Sigmoid colon (tissue), 7 donors: ENCODE results near the gene SEC16B. TPM values are rescaled to one million over a fixed set of nuclear protein-coding genes. Genes with fewer than 3 reads are reported as not detected.

ENCODE experiments used
- DNase-seq: peaks from one replicate; pipeline ENCODE4 v3.0.0-alpha.2; 2019
- H3K27ac ChIP-seq, 4 donors: fragments of 200-600 bp; sonication (generic); one replicate each; pipeline ENCODE4 v1.5.1; 2016 to 2019; ENCODE audit warnings: mild to moderate bottlenecking in 1 of 4
- H3K27me3 ChIP-seq, 3 donors: fragments of 200-600 bp; sonication (generic); one replicate each; pipeline ENCODE4 v1.5.1; 2019; ENCODE audit warnings: mild to moderate bottlenecking in 1 of 3
- H3K36me3 ChIP-seq, 4 donors: fragments of 200-600 bp; sonication (generic); one replicate each; pipeline ENCODE4 v1.5.1; 2016 to 2019
- H3K4me1 ChIP-seq, 4 donors: fragments of 200-600 bp; sonication (generic); one replicate each; pipeline ENCODE4 v1.5.1; 2017 to 2019
- H3K4me3 ChIP-seq, 4 donors: fragments of 200-600 bp; sonication (generic); one replicate each; pipeline ENCODE4 v1.5.1; 2017 to 2019; ENCODE audit warnings: mild to moderate bottlenecking in 2 of 4, moderate library complexity in 1 of 4
- H3K9me3 ChIP-seq, 4 donors: fragments of 200-600 bp in 3 of 4; sonication (generic) in 3 of 4; one replicate each; pipeline versions ENCODE4 v1.5.1 to v1.6.1; 2013 to 2019
- EP300 ChIP-seq, 4 donors: sonication (generic); formaldehyde crosslinking; IDR thresholded peaks; one replicate each; pipeline ENCODE4 v1.6.1; 2017; ENCODE audit warnings: antibody characterized with exemption in 4 of 4
- POLR2A ChIP-seq, 2 donors: fragments of 450-650 bp; IDR thresholded peaks; one replicate each; pipeline ENCODE4 v1.6.1; 2016; ENCODE audit warnings: antibody characterized with exemption in 2 of 2, mild to moderate bottlenecking in 2 of 2, moderate library complexity in 2 of 2
- POLR2AphosphoS5 ChIP-seq, 4 donors: sonication (generic); formaldehyde crosslinking; IDR thresholded peaks; one replicate each; pipeline ENCODE4 v1.6.1; 2017; ENCODE audit warnings: antibody characterized with exemption in 4 of 4
- WGBS, 2 donors: extraction: QIAGEN DNeasy Blood & Tissue Kit; methylation state at CpG; one replicate each; pipeline ENCODE4 v1.1.7; 2013; 5-methylcytosine and 5-hydroxymethylcytosine counted together
- intact Hi-C: fragments of 100-400 bp; cut with DNase I; formaldehyde crosslinking; loops from one replicate; pipeline ENCODE4 v1.15.1; 2023
- polyA plus RNA-seq, 3 donors: library from polyadenylated mRNA; stranded (reverse); fragments of 200-250 nt; gene quantifications; one replicate each; pipeline ENCODE4 v1.2.3, GENCODE V29; 2013
- total RNA-seq, 4 donors: library from RNA; depleted of rRNA; stranded (reverse); fragments of >200 nt; gene quantifications; one replicate each; pipeline ENCODE4 v1.1.0, GENCODE V29; 2016
- TF ChIP-seq, protein P1 (sequence below), 4 experiments: fragments of 450-650 bp in 3 of 4; fragments of 200-600 bp in 1 of 4; IDR thresholded peaks; one replicate each; pipeline ENCODE4 v1.5.1; 2016 to 2019; ENCODE audit warnings: antibody characterized with exemption in 4 of 4, mild to moderate bottlenecking in 3 of 4, moderate library complexity in 2 of 4
- donor health status: healthy with polysubstance abuse.
- donor health status: Bipolar disorder and iron deficiency.
- donor health status: healthy.

Gene SEC16B
- total and polyA plus RNA-seq, 7 donors: 1.6 to 5.8 (median 3.4) TPM

DNA sequence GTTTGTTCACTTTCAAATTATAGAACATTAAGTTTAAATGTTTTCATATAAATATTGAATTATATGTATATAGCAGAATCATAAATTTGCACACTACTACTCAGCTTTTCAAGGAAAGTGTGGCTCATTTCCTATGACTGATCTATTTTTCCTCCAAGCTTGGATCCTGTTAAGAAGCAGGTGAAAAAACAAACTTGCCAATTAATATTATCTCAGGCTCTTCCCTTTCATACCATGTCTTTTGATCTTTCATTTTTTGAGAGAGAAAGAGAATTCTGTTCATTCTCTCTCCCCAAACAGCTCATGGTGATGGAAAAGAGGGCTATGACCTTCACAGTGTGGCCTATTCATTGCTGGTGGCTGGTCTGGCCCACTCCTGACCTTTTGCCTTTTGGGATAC lies 43.7 kb downstream of the SEC16B start:
- Histone ChIP-seq H3K27me3 (no peaks in the 10 kb centered on the region), H3K4me1 (peaks cover 0 to 9% (median 4%) of the 10 kb centered on the region in 4 donors), H3K9me3 (no peaks in the 10 kb centered on the region), H3K36me3 (peaks cover 0 to 4% (median 0%) of the 10 kb centered on the region in 4 donors), H3K4me3 (no peak overlapping the region), H3K27ac (no peak overlapping the region)
- TF ChIP-seq, protein P1, sequence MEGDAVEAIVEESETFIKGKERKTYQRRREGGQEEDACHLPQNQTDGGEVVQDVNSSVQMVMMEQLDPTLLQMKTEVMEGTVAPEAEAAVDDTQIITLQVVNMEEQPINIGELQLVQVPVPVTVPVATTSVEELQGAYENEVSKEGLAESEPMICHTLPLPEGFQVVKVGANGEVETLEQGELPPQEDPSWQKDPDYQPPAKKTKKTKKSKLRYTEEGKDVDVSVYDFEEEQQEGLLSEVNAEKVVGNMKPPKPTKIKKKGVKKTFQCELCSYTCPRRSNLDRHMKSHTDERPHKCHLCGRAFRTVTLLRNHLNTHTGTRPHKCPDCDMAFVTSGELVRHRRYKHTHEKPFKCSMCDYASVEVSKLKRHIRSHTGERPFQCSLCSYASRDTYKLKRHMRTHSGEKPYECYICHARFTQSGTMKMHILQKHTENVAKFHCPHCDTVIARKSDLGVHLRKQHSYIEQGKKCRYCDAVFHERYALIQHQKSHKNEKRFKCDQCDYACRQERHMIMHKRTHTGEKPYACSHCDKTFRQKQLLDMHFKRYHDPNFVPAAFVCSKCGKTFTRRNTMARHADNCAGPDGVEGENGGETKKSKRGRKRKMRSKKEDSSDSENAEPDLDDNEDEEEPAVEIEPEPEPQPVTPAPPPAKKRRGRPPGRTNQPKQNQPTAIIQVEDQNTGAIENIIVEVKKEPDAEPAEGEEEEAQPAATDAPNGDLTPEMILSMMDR (IDR thresholded peaks at IDR 0.05): no peak
- TF ChIP-seq POLR2AphosphoS5 (IDR thresholded peaks at IDR 0.05) (no peak), POLR2A (IDR thresholded peaks at IDR 0.05) (no peak)
- DNase-seq: no peak
- intact Hi-C loops: no loop called here

DNA sequence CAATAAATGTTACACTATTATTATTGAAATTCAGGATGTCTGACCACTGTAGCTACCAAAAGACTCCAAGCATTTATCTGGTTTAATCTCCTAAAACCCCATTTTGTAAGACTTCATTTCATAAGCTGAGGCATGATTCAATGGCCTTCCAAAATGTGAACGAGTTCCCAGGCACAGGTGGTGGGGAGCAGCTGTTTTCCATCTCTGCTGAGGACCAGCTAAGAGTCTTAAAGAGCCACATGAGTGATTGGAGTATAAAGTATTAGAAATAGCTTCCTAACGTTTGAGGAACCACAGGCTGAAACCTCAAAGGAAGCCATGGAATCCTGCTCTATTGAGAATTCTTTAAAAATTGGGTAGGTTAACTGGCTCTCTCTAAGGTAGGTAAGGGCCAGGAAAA lies 44.9 kb downstream of the SEC16B start:
- WGBS, 2 donors: 43 to 63% methylated on average over 2 of the region's 2 CpGs
- no peak overlapping the region for H3K4me3 ChIP-seq
- H3K27me3 ChIP-seq: no peaks in the 10 kb centered on the region
- H3K36me3 ChIP-seq: peaks cover 0 to 4% (median 0%) of the 10 kb centered on the region in 4 donors
- DNase-seq: no peak
- TF ChIP-seq POLR2AphosphoS5 (IDR thresholded peaks at IDR 0.05) (peak in 1 of 4 donors; percentile 37), POLR2A (IDR thresholded peaks at IDR 0.05) (no peak)
- intact Hi-C loops: no loop called here
- no peaks in the 10 kb centered on the region for H3K9me3 ChIP-seq
- peaks cover 0 to 9% (median 4%) of the 10 kb centered on the region in 4 donors for H3K4me1 ChIP-seq
- no peak overlapping the region for H3K27ac ChIP-seq

DNA sequence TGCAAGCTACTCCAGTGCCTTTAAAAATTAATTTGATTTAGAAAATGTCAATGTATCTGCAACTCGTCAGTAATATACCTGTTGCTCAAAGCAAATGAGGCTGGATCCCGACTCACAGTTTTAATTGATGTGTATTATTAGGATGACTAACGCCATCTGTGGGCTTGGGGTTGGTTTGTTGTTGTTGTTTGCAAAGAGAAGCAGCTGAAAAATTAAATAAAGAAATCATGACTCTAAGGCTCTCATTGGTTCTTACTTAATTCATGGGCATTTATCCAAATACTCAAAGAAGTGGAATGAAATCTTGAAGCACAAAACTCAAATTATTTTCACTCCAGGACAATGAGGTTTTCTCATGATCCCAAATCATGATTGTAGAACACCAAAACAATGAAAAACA lies 46.4 kb downstream of the SEC16B start:
- no peak overlapping the region for H3K4me3 ChIP-seq
- peaks cover 0 to 9% (median 4%) of the 10 kb centered on the region in 4 donors for H3K4me1 ChIP-seq
- no peak for DNase-seq
- intact Hi-C loops: no loop called here
- WGBS, 2 donors: 82 to 84% methylated on average over 3 of the region's 3 CpGs
- no peaks in the 10 kb centered on the region for H3K9me3 ChIP-seq
- H3K36me3 ChIP-seq: no peaks in the 10 kb centered on the region
- H3K27ac ChIP-seq: no peak overlapping the region
- TF ChIP-seq POLR2A (IDR thresholded peaks at IDR 0.05) (no peak), EP300 (IDR thresholded peaks at IDR 0.05) (no peak), POLR2AphosphoS5 (IDR thresholded peaks at IDR 0.05) (no peak)
- TF ChIP-seq, protein P1 (IDR thresholded peaks at IDR 0.05): no peak
- no peaks in the 10 kb centered on the region for H3K27me3 ChIP-seq

DNA sequence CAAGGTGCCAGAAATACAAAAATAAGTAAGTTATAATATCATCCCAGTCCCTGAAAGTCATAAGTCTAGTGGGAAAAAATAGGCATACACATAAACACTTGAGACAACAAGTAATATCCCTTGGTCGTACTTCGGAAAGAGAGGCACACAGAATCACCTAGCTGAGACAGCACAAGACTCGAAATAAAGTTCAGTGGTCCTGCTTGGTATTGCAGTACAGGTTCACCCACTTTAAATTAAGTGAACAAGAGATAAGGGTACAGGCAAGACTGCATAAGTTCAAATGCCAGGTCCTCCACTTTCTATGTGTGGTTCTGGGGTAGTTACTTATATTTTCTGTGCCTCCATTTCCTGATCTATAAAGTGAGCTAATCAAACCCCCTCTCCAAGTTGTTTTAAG lies 47.6 kb downstream of the SEC16B start:
- Histone ChIP-seq H3K27me3 (no peaks in the 10 kb centered on the region), H3K27ac (no peak overlapping the region), H3K9me3 (peaks cover 0 to 1% (median 0%) of the 10 kb centered on the region in 4 donors), H3K36me3 (no peaks in the 10 kb centered on the region), H3K4me1 (peaks cover 0 to 7% (median 3%) of the 10 kb centered on the region in 4 donors), H3K4me3 (no peak overlapping the region)
- 92 to 95% methylated on average over 3 of the region's 3 CpGs for WGBS, 2 donors
- no peak for DNase-seq
- intact Hi-C loops: no loop called here
- no peak for TF ChIP-seq EP300 (IDR thresholded peaks at IDR 0.05)
- TF ChIP-seq, protein P1 (IDR thresholded peaks at IDR 0.05): no peak
- no peak for TF ChIP-seq POLR2A (IDR thresholded peaks at IDR 0.05)
- no peak for TF ChIP-seq POLR2AphosphoS5 (IDR thresholded peaks at IDR 0.05)

DNA sequence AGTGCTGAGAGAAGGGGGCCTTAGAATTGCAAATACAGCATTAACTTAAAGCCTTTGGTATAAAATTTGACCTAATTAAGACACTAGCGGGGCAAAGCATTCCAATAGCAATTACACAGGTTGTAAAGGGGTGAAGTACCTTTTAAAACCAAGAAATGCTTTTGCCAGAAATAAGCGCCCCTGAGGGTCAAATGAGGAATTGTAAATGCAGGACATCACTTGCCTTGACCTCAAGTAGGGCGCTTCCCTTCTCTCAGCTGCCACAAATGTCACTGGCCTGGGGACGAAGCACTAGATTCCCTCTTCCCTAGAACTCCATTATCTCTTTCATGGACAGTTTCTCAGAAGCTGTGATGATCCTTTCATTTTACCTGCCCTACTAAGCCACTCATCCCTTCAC lies 48.3 kb downstream of the SEC16B start:
- intact Hi-C loops: no loop called here
- TF ChIP-seq POLR2A (IDR thresholded peaks at IDR 0.05): no peak
- TF ChIP-seq, protein P1 (IDR thresholded peaks at IDR 0.05): no peak
- no peak for TF ChIP-seq POLR2AphosphoS5 (IDR thresholded peaks at IDR 0.05)
- TF ChIP-seq EP300 (IDR thresholded peaks at IDR 0.05): no peak
- H3K9me3 ChIP-seq: peaks cover 0 to 3% (median 0%) of the 10 kb centered on the region in 4 donors

More for the DNA sequence above, 48.3 kb downstream of the SEC16B start:
- 84 to 88% methylated on average over 4 of the region's 4 CpGs for WGBS, 2 donors
- no peaks in the 10 kb centered on the region for H3K36me3 ChIP-seq
- H3K4me3 ChIP-seq: no peak overlapping the region
- DNase-seq: no peak
- peaks cover 0 to under 1% (median 0%) of the 10 kb centered on the region in 4 donors for H3K4me1 ChIP-seq
- no peaks in the 10 kb centered on the region for H3K27me3 ChIP-seq
- no peak overlapping the region for H3K27ac ChIP-seq
